ENCODE measurements around the gene CAMK2N1. TPM values are rescaled to one million over a fixed set of nuclear protein-coding genes. Genes with fewer than 3 reads are reported as not detected.

CAMK2N1 gene
- total RNA-seq, 1 donor from 2014 or later: 30.0 TPM

GRCh38 chr1:20449735-20450311 is 36.2 kb downstream of the CAMK2N1 start:
- TF ChIP-seq CTCF (IDR thresholded peaks at IDR 0.05): no peak
- peaks cover 23% of the 10 kb centered on the region for H3K27me3 Mint-ChIP-seq (ENCODE audit: unreplicated experiment)
- no peaks in the 10 kb centered on the region for H3K4me1 Mint-ChIP-seq (ENCODE audit: unreplicated experiment)
- no peak overlapping the region for H3K27ac Mint-ChIP-seq (ENCODE audit: unreplicated experiment)
- no peaks in the 10 kb centered on the region for H3K36me3 Mint-ChIP-seq (ENCODE audit: unreplicated experiment)
- DNase-seq (ENCODE audit: extremely low spot score, unreplicated experiment): no peak
- H3K4me3 Mint-ChIP-seq (ENCODE audit: unreplicated experiment): no peak overlapping the region
- no peaks in the 10 kb centered on the region for H3K9me3 Mint-ChIP-seq (ENCODE audit: unreplicated experiment)

- no peaks in the 10 kb centered on the region for H3K4me1 Mint-ChIP-seq (ENCODE audit: unreplicated experiment)
- no peaks in the 10 kb centered on the region for H3K9me3 Mint-ChIP-seq (ENCODE audit: unreplicated experiment)
- no peak for TF ChIP-seq CTCF (IDR thresholded peaks at IDR 0.05)
Observed at GRCh38 chr1:20448671-20449071, 37.3 kb downstream of the CAMK2N1 start.

GRCh38 chr1:20447794-20448193 is 38.2 kb downstream of the CAMK2N1 start:
- DNase-seq (ENCODE audit: extremely low spot score, unreplicated experiment): no peak
- Mint-ChIP-seq H3K4me3 (ENCODE audit: unreplicated experiment) (no peak overlapping the region), H3K27me3 (ENCODE audit: unreplicated experiment) (peaks cover 23% of the 10 kb centered on the region), H3K4me1 (ENCODE audit: unreplicated experiment) (no peaks in the 10 kb centered on the region), H3K27ac (ENCODE audit: unreplicated experiment) (no peak overlapping the region), H3K9me3 (ENCODE audit: unreplicated experiment) (no peaks in the 10 kb centered on the region), H3K36me3 (ENCODE audit: unreplicated experiment) (no peaks in the 10 kb centered on the region)
- no peak for TF ChIP-seq CTCF (IDR thresholded peaks at IDR 0.05)

More at GRCh38 chr1:20448671-20449071, 37.3 kb downstream of the CAMK2N1 start:
- Mint-ChIP-seq H3K4me3 (ENCODE audit: unreplicated experiment) (no peak overlapping the region), H3K27me3 (ENCODE audit: unreplicated experiment) (peaks cover 23% of the 10 kb centered on the region), H3K36me3 (ENCODE audit: unreplicated experiment) (no peaks in the 10 kb centered on the region), H3K27ac (ENCODE audit: unreplicated experiment) (no peak overlapping the region)
- no peak for DNase-seq (ENCODE audit: extremely low spot score, unreplicated experiment)

- no peak for DNase-seq (ENCODE audit: extremely low spot score, unreplicated experiment)
- Mint-ChIP-seq H3K4me3 (ENCODE audit: unreplicated experiment) (no peak overlapping the region), H3K4me1 (ENCODE audit: unreplicated experiment) (no peaks in the 10 kb centered on the region), H3K36me3 (ENCODE audit: unreplicated experiment) (no peaks in the 10 kb centered on the region), H3K27me3 (ENCODE audit: unreplicated experiment) (peaks cover 21% of the 10 kb centered on the region), H3K9me3 (ENCODE audit: unreplicated experiment) (no peaks in the 10 kb centered on the region), H3K27ac (ENCODE audit: unreplicated experiment) (no peak overlapping the region)
- TF ChIP-seq CTCF (IDR thresholded peaks at IDR 0.05): no peak
Observed at GRCh38 chr1:20446796-20447195, 39.2 kb downstream of the CAMK2N1 start.

- DNase-seq (ENCODE audit: extremely low spot score, unreplicated experiment): no peak
- H3K4me1 Mint-ChIP-seq (ENCODE audit: unreplicated experiment): no peaks in the 10 kb centered on the region
- H3K27ac Mint-ChIP-seq (ENCODE audit: unreplicated experiment): no peak overlapping the region
- H3K9me3 Mint-ChIP-seq (ENCODE audit: unreplicated experiment): no peaks in the 10 kb centered on the region
- peaks cover 21% of the 10 kb centered on the region for H3K27me3 Mint-ChIP-seq (ENCODE audit: unreplicated experiment)
- TF ChIP-seq CTCF (IDR thresholded peaks at IDR 0.05): no peak
- no peaks in the 10 kb centered on the region for H3K36me3 Mint-ChIP-seq (ENCODE audit: unreplicated experiment)
- H3K4me3 Mint-ChIP-seq (ENCODE audit: unreplicated experiment): no peak overlapping the region
Observed at GRCh38 chr1:20445956-20446355, 40.1 kb downstream of the CAMK2N1 start.
